Parathyroid adenoma (tissue), 2 donors: ENCODE data around the gene EPB41L4B.

Source experiments
- H2AFZ ChIP-seq: fragments of 300-600 bp; sonication (generic); one replicate; pipeline ENCODE4 v1.7.0; 2017; ENCODE audit warnings: antibody characterized with exemption, mild to moderate bottlenecking
- H3K27ac ChIP-seq: fragments of 300-600 bp; sonication (generic); one replicate; pipeline ENCODE4 v1.7.0; 2017
- H3K27me3 ChIP-seq: fragments of 300-600 bp; sonication (generic); one replicate; pipeline ENCODE4 v1.7.0; 2017; ENCODE audit warnings: low read length; ENCODE audit not compliant: control insufficient read depth, insufficient read depth
- H3K36me3 ChIP-seq: fragments of 300-600 bp; sonication (generic); one replicate; pipeline ENCODE4 v1.7.0; 2017; ENCODE audit warnings: low read length; ENCODE audit not compliant: control insufficient read depth, insufficient read depth
- H3K4me1 ChIP-seq: fragments of 300-600 bp; sonication (generic); one replicate; pipeline ENCODE4 v1.7.0; 2017; ENCODE audit warnings: control low read depth
- H3K4me2 ChIP-seq: fragments of 300-600 bp; sonication (generic); one replicate; pipeline ENCODE4 v1.7.0; 2017; ENCODE audit warnings: low read length
- H3K4me3 ChIP-seq: fragments of 300-600 bp; sonication (generic); one replicate; pipeline ENCODE4 v1.7.0; 2017; ENCODE audit warnings: low read depth, low read length
- H3K79me2 ChIP-seq: fragments of 300-600 bp; sonication (generic); one replicate; pipeline ENCODE4 v1.7.0; 2017; ENCODE audit warnings: control low read depth
- H3K9ac ChIP-seq: fragments of 300-600 bp; sonication (generic); one replicate; pipeline ENCODE4 v1.7.0; 2017; ENCODE audit warnings: mild to moderate bottlenecking
- H3K9me3 ChIP-seq: fragments of 300-600 bp; sonication (generic); one replicate; pipeline ENCODE4 v1.7.0; 2017; ENCODE audit warnings: low read length; ENCODE audit not compliant: control insufficient read depth
- CTCF ChIP-seq: fragments of 300-600 bp; sonication (generic); IDR thresholded peaks from one replicate; pipeline ENCODE4 v1.7.0; 2017; ENCODE audit warnings: antibody characterized with exemption, mild to moderate bottlenecking
- donor health status: primary hyperparathyroidism.

EPB41L4B gene

GRCh38 chr9:109319017-109319625, 1.7 kb downstream of the EPB41L4B start:
- H3K79me2 ChIP-seq, result peaks cover 4% of the 10 kb centered on the region
- H3K4me1 ChIP-seq, result peaks cover 4% of the 10 kb centered on the region
- H2AFZ ChIP-seq, result peak overlapping the region; percentile 28
- H3K9ac ChIP-seq, result no peak overlapping the region
- no peaks in the 10 kb centered on the region for H3K36me3 ChIP-seq
- H3K27me3 ChIP-seq, result no peaks in the 10 kb centered on the region
- H3K4me3 ChIP-seq, result peak overlapping the region; percentile 54
- TF ChIP-seq CTCF, result no peak
- H3K9me3 ChIP-seq, result no peaks in the 10 kb centered on the region
- no peak overlapping the region for H3K27ac ChIP-seq
- H3K4me2 ChIP-seq, result peak overlapping the region; percentile 76

GRCh38 chr9:109317979-109318741, 2.7 kb downstream of the EPB41L4B start:
- no peak for TF ChIP-seq CTCF
- Histone ChIP-seq H3K36me3 (no peaks in the 10 kb centered on the region), H3K9ac (no peak overlapping the region), H3K27me3 (no peaks in the 10 kb centered on the region), H3K4me3 (no peak overlapping the region), H3K79me2 (peaks cover 4% of the 10 kb centered on the region), H3K27ac (no peak overlapping the region), H3K9me3 (no peaks in the 10 kb centered on the region), H3K4me1 (peaks cover 4% of the 10 kb centered on the region), H2AFZ (no peak overlapping the region), H3K4me2 (no peak overlapping the region)

- Histone ChIP-seq H2AFZ (no peak overlapping the region), H3K36me3 (no peaks in the 10 kb centered on the region), H3K4me1 (peaks cover 4% of the 10 kb centered on the region), H3K9me3 (no peaks in the 10 kb centered on the region), H3K9ac (no peak overlapping the region), H3K4me2 (no peak overlapping the region), H3K4me3 (no peak overlapping the region), H3K79me2 (peaks cover 4% of the 10 kb centered on the region), H3K27me3 (no peaks in the 10 kb centered on the region), H3K27ac (no peak overlapping the region)
- no peak for TF ChIP-seq CTCF
Observed at GRCh38 chr9:109317311-109317978, 3.4 kb downstream of the EPB41L4B start.

- no peak overlapping the region for H3K4me2 ChIP-seq
- peaks cover 4% of the 10 kb centered on the region for H3K79me2 ChIP-seq
- peaks cover 2% of the 10 kb centered on the region for H3K4me1 ChIP-seq
- no peak overlapping the region for H3K9ac ChIP-seq
- no peak for TF ChIP-seq CTCF
- H3K27ac ChIP-seq, result no peak overlapping the region
- H3K4me3 ChIP-seq, result no peak overlapping the region
- H3K36me3 ChIP-seq, result no peaks in the 10 kb centered on the region
- no peaks in the 10 kb centered on the region for H3K27me3 ChIP-seq
- no peak overlapping the region for H2AFZ ChIP-seq
- H3K9me3 ChIP-seq, result no peaks in the 10 kb centered on the region
Observed at GRCh38 chr9:109316207-109316640, 4.6 kb downstream of the EPB41L4B start.
